ENCODE results near the gene POM121C. TPM values are rescaled to one million over a fixed set of nuclear protein-coding genes. Genes with fewer than 3 reads are reported as not detected.
"Not testable (repeated sequence)": the region's sequence is repeated elsewhere in the genome, so short reads cannot be mapped to it uniquely, and the experiment has no call there.

Gene POM121C
- total RNA-seq, result 10 to 100 TPM; 16.6 to 23.4 TPM

DNA sequence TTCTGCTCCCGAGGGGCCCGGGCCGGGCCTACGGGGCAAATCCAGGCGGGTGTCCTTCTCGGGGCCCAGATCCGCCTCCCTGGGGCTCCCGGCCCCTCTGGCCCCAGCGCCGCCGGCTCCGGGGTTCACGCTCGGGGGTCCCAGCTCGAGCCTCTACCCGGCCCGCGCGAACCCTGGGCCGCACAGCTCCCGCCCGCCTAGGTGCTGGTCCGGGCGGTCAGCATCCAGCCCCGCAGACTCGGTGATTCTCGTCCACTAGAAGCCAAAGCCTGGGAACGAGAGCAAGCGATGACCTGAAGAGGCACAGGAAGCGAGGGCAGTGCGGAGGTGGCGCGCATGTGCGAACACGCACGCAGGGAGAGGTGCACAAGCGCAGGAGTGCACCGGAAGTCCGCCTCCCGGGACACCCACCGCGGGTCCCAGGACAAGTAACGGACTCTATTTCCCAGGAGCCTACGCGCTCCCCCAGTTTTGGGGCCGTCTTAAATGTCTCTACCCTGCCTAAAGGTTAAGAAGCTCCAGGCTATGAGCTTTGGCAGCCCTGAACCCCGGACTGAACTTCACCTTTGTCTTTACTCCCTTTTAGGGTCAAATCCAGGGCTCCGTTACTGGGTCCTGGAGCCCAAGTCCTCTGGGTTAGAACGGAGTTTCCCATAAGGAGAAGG lies at the start of gene POM121C:
TSS of gene POM121C (minus strand) at position 321 of the 665 bp plus-strand sequence. CDS start 44,803 bp downstream, outside the sequence.
- H3K27ac ChIP-seq, result peak within 1 kb of the TSS in 3 of 4 donors; percentile 76 to 86 (median 81)
- H3K36me3 ChIP-seq (replicated peaks in 1 of 2; ENCODE audit: insufficient read depth in 1 of 2, low read depth in 2 of 2); H3K4me1 ChIP-seq: not testable (repeated sequence)

DNA sequence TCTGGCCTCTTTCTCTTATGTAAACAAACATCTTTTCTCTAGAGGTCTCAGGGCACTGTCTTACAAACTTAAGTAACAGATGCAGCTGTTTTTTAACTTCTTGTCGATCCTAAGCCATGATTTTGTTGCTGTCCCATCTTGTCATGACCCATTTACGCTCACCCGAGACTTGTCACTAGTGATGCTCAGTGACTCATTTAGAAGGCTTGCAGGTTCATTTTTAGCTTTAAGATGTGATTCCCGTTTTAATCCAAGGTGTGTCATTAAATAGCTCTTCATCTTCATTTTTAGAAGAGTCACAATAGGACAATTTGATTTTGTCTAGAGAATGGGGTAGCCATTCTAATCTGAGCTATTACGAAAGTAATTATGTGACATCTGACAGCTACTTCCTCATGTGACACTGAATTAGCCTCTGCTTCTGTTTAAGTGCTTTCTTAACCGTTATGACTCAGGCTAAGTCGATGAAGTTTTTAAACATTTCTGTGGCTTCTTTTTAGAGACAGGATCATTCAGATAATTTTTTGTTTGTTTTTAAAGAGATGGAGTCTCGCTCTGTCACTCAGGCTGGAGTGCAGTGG lies 48.7 kb upstream of the POM121C start:
- H3K27me3 ChIP-seq, result no peaks in the 10 kb centered on the region
- no peaks in the 10 kb centered on the region for H3K9me3 ChIP-seq
- no peak overlapping the region for H3K27ac ChIP-seq
- no peaks in the 10 kb centered on the region for H3K4me1 ChIP-seq
- intact Hi-C loops (cut with DNase I), result no loop called here
- no peak for ATAC-seq
- WGBS, 2 donors, result 56 to 70% methylated on average over 8 of the region's 8 CpGs
- no peak for DNase-seq
- TF ChIP-seq, protein P1, sequence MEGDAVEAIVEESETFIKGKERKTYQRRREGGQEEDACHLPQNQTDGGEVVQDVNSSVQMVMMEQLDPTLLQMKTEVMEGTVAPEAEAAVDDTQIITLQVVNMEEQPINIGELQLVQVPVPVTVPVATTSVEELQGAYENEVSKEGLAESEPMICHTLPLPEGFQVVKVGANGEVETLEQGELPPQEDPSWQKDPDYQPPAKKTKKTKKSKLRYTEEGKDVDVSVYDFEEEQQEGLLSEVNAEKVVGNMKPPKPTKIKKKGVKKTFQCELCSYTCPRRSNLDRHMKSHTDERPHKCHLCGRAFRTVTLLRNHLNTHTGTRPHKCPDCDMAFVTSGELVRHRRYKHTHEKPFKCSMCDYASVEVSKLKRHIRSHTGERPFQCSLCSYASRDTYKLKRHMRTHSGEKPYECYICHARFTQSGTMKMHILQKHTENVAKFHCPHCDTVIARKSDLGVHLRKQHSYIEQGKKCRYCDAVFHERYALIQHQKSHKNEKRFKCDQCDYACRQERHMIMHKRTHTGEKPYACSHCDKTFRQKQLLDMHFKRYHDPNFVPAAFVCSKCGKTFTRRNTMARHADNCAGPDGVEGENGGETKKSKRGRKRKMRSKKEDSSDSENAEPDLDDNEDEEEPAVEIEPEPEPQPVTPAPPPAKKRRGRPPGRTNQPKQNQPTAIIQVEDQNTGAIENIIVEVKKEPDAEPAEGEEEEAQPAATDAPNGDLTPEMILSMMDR (IDR thresholded peaks at IDR 0.05), result no peak
- no peak for TF ChIP-seq POLR2A (IDR thresholded peaks at IDR 0.05)
- peaks cover 0 to 2% of the 10 kb centered on the region in 2 donors for H3K36me3 ChIP-seq (replicated peaks in 1 of 2; ENCODE audit: insufficient read depth in 1 of 2, low read depth in 2 of 2)
- H3K4me3 ChIP-seq, result no peak overlapping the region

More for the DNA sequence above, at the start of gene POM121C:
- H3K9me3 ChIP-seq; H3K27me3 ChIP-seq; intact Hi-C loops (cut with DNase I): not testable (repeated sequence)
- DNase-seq (peak; percentile 92 to 96 (median 96)), ATAC-seq (peak; percentile 100)
- peak; percentile 7 to 70 (median 60) for TF ChIP-seq POLR2A (IDR thresholded peaks at IDR 0.05)
- WGBS, 2 donors, result 0% methylated on average over 4 to 49 of the region's 49 CpGs
- peak within 1 kb of the TSS; percentile 77 to 83 for H3K4me3 ChIP-seq

DNA sequence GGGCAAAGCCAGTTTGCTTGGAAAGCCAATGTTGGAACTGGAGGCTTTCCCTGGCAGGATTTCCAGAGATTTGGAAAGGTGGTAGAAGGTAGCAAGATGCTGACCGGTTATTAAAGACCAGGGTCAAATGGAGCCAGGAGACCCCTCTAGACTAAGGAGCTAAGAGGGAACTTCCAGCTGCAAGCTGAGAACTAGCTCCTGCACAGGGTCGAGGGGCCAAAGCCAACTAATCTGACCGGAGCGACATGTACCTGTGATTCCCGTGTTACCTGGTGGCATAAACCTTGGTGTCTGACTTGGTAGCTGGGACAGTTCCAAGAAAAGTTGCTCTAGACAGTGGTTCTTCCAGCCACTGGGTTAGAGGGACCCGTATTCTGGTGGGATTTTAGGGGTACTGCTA lies 47.8 kb upstream of the POM121C start:
- WGBS, 2 donors, result 83 to 85% methylated on average over 6 of the region's 6 CpGs
- no peak overlapping the region for H3K27ac ChIP-seq
- no peak for DNase-seq
- intact Hi-C loops (cut with DNase I), result no loop called here
- no peaks in the 10 kb centered on the region for H3K4me1 ChIP-seq
- H3K4me3 ChIP-seq, result no peak overlapping the region
- no peak for TF ChIP-seq POLR2A (IDR thresholded peaks at IDR 0.05)
- TF ChIP-seq, protein P1 (IDR thresholded peaks at IDR 0.05), result no peak
- H3K36me3 ChIP-seq (replicated peaks in 1 of 2; ENCODE audit: insufficient read depth in 1 of 2, low read depth in 2 of 2), result peaks cover 0 to 2% of the 10 kb centered on the region in 2 donors
- H3K27me3 ChIP-seq, result no peaks in the 10 kb centered on the region
- no peak for ATAC-seq
- H3K9me3 ChIP-seq, result no peaks in the 10 kb centered on the region

DNA sequence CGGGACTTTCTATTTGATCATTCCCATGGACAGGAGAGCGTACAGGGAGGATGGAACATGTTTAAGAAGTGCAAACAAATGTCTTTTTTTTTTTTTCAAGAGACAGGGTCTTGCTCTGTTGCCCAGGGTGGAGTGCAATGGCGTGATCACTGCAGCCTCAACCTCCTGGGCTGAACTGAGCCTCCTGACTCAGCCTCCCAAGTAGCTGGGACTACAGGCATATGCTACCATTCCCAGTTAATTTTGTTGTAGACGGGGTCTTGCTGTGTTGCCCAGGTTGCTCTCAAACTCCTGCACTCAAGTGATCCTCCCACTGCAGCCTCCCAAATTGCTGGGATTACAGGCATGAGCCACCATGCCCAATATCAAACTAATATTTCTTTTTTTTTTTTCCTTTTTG lies 46.5 kb upstream of the POM121C start:
- ATAC-seq (no peak), DNase-seq (no peak)
- H3K4me3 ChIP-seq, result no peak overlapping the region
- intact Hi-C loops (cut with DNase I), result no loop called here
- no peaks in the 10 kb centered on the region for H3K9me3 ChIP-seq
- TF ChIP-seq POLR2A (IDR thresholded peaks at IDR 0.05), result no peak
- TF ChIP-seq, protein P1 (IDR thresholded peaks at IDR 0.05), result no peak
- peaks cover 0 to 2% of the 10 kb centered on the region in 2 donors for H3K36me3 ChIP-seq (replicated peaks in 1 of 2; ENCODE audit: insufficient read depth in 1 of 2, low read depth in 2 of 2)
- 90 to 94% methylated on average over 4 of the region's 4 CpGs for WGBS, 2 donors
- H3K4me1 ChIP-seq, result peaks cover 5% of the 10 kb centered on the region
- no peak overlapping the region for H3K27ac ChIP-seq
- no peaks in the 10 kb centered on the region for H3K27me3 ChIP-seq

DNA sequence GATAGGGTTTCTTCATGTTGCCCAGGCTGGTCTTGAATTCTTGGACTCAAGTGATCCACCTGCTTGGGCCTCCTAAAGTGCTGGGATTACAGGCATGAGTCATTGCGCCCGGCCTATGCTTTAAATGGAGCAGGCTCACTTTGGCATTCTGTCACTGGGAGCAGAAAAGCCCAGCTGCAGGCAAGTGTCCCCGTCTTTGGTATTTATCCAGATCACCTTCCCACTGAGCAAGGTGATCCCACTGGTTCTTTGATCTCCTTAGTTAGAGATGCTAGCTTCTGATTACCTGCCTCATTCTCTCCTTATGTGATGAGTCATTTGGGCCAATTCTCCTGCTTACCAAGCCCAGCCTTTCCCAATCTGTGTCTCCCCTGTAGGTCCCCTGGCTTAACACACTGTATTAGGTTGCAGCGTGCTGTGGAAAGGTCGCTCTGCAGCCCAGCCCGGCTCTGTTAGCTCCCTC lies 45.3 kb upstream of the POM121C start:
- Histone ChIP-seq H3K36me3 (replicated peaks in 1 of 2; ENCODE audit: insufficient read depth in 1 of 2, low read depth in 2 of 2) (no peaks in the 10 kb centered on the region), H3K4me1 (peaks cover 12% of the 10 kb centered on the region), H3K4me3 (no peak overlapping the region), H3K27me3 (no peaks in the 10 kb centered on the region), H3K9me3 (no peaks in the 10 kb centered on the region), H3K27ac (no peak overlapping the region)
- ATAC-seq (no peak), DNase-seq (no peak)
- TF ChIP-seq, protein P1 (IDR thresholded peaks at IDR 0.05), result no peak
- TF ChIP-seq POLR2A (IDR thresholded peaks at IDR 0.05), result no peak
- intact Hi-C loops (cut with DNase I), result no loop called here
- 54 to 70% methylated on average over 4 to 6 of the region's 6 CpGs for WGBS, 2 donors

DNA sequence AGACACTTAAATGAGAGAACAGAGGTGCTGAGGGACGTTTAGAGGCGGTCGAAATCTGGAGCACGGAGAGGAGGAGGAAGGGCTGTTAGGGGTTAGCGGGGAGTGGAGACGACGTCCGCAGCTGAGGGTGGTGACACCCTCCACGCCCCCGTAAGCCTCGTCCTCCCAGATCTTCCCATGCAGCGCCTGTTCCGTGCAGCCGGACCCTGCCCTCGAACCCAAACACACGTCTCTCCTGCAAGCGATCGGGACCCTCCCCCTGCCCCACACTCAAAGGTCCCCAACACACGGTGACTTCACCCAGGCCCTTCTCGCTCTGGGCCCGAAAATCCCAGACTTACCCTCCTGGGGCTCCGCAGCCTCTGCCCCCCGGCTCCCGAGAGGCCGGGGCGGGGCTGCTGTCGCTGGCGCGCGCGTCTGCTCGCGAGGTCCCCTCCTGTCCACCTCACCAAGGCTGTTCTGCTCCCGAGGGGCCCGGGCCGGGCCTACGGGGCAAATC lies 41.2 kb upstream of the POM121C start:
- H3K9me3 ChIP-seq; H3K27me3 ChIP-seq; ATAC-seq; intact Hi-C loops (cut with DNase I): not testable (repeated sequence)
- H3K36me3 ChIP-seq (replicated peaks in 1 of 2; ENCODE audit: insufficient read depth in 1 of 2, low read depth in 2 of 2), result peaks cover 0 to 14% of the 10 kb centered on the region in 2 donors
- peak overlapping the region; percentile 71 to 91 for H3K4me3 ChIP-seq
- WGBS, 2 donors, result 0 to 1% methylated on average over 16 to 28 of the region's 37 CpGs
- peak in 1 of 4 donors; percentile 14 for DNase-seq
- H3K4me1 ChIP-seq, result peaks cover 18% of the 10 kb centered on the region
- peak overlapping the region; percentile 48 to 87 (median 75) for H3K27ac ChIP-seq

DNA sequence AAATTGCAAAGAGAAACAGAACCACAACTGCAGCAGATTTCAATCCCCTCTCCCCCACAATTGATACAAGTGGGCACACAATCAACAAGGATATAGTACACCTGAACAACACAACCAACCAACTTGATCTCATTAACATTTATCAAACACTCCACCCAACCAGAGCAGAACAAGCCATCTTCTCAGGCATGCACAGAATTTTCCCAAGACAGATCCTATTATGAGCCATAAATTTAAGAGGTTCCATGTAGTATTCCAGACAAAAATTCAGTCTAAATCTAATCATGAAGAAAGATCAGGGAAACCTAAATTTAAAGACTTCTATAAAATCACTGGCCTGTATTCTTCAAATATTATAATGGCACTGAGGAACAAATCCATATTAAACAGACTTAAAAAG lies 35.6 kb upstream of the POM121C start:
- ATAC-seq; intact Hi-C loops (cut with DNase I): not testable (repeated sequence)

DNA sequence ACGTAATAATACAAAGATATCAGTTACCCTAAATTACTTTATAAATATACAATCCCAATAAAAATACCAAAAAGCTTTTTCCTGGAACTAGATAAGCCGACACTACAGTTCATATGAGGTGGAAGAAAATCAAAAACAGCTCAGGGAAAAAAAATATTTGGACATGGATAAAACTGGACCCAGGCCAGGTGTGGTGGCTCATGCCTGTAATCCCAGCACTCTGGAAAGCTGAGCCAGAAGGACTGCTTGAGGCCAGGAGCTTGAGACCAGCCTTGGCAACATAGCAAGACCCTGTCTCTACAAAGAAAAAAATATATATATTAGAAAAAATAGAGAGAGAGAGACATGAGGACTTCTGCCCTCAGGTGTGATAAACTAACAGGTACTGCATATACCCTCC lies 32.7 kb upstream of the POM121C start:
- intact Hi-C loops (cut with DNase I); H3K36me3 ChIP-seq (replicated peaks in 1 of 2; ENCODE audit: insufficient read depth in 1 of 2, low read depth in 2 of 2): not testable (repeated sequence)
- WGBS, 2 donors, result 27 to 38% methylated on average over 2 of the region's 2 CpGs

More for the DNA sequence above, 35.6 kb upstream of the POM121C start:
- not testable (repeated sequence) for DNase-seq, H3K9me3 ChIP-seq, H3K4me3 ChIP-seq, H3K27me3 ChIP-seq, H3K27ac ChIP-seq
- peaks cover 10% of the 10 kb centered on the region for H3K4me1 ChIP-seq
- peaks cover 0 to 14% of the 10 kb centered on the region in 2 donors for H3K36me3 ChIP-seq (replicated peaks in 1 of 2; ENCODE audit: insufficient read depth in 1 of 2, low read depth in 2 of 2)

More for the DNA sequence above, 32.7 kb upstream of the POM121C start:
- ATAC-seq, H3K4me3 ChIP-seq, H3K9me3 ChIP-seq, H3K27ac ChIP-seq, H3K4me1 ChIP-seq, H3K27me3 ChIP-seq: not testable (repeated sequence)
- peak in 2 of 4 donors; percentile 20 to 23 for DNase-seq

Data from body of pancreas (tissue), 4 donors.